H1 (cell line): ENCODE data around the gene WDR19. TPM values are rescaled to one million over a fixed set of nuclear protein-coding genes. Genes with fewer than 3 reads are reported as not detected.

ENCODE experiments used
- CTCF ChIA-PET: fragments of 300-600 bp; sonication (Branson Sonifier 250); formaldehyde crosslinking; loops from one replicate; lab custom pipeline; 2021; ENCODE audit not compliant: partially characterized antibody; lab: Charles Lee
- POLR2A ChIA-PET: fragments of 300-600 bp; sonication (Branson Sonifier 250); formaldehyde crosslinking; loops from one replicate; lab custom pipeline; 2021; ENCODE audit warnings: inconsistent platforms; ENCODE audit not compliant: partially characterized antibody; lab: Charles Lee
- DNase-seq, 2 experiments: peaks; one replicate each; pipeline versions ENCODE4 v3.0.0 to v3.0.0-alpha.2; 2010 to 2022; ENCODE audit warnings: low spot score in 2 of 2, low read depth in 1 of 2, mixed read lengths in 1 of 2
- FAIRE-seq: peaks from 2 replicates; lab custom pipeline; 2011; peaks lifted over from hg19 to GRCh38; lab: Jason Lieb, UNC
- H2AFZ ChIP-seq: 2 replicates; pipeline ENCODE4 v1.8.1; 2012; ENCODE audit warnings: low read length, inconsistent platforms
- H2AK5ac ChIP-seq: 2 replicates; pipeline ENCODE4 v1.6.1; 2013; ENCODE audit warnings: low read depth, low read length
- H2BK120ac ChIP-seq: replicated peaks from 2 replicates; pipeline ENCODE3; 2013; ENCODE audit warnings: low read depth, low read length, inconsistent platforms
- H2BK12ac ChIP-seq: 2 replicates; pipeline ENCODE4 v1.6.1; 2013; ENCODE audit warnings: low read depth, low read length
- H2BK15ac ChIP-seq: 2 replicates; pipeline ENCODE4 v1.6.1; 2013; ENCODE audit warnings: low read length
- H2BK20ac ChIP-seq: 2 replicates; pipeline ENCODE4 v1.6.1; 2013; ENCODE audit warnings: low read length
- H2BK5ac ChIP-seq: 2 replicates; pipeline ENCODE4 v1.6.1; 2013; ENCODE audit warnings: low read depth, low read length
- H3K14ac ChIP-seq: 2 replicates; pipeline ENCODE4 v1.6.1; 2013; ENCODE audit warnings: inconsistent platforms; ENCODE audit not compliant: insufficient read length
- H3K18ac ChIP-seq: 2 replicates; pipeline ENCODE4 v1.6.1; 2013; ENCODE audit warnings: low read length; ENCODE audit errors: extremely low read depth
- H3K23ac ChIP-seq: 2 replicates; pipeline ENCODE4 v1.6.1; 2013; ENCODE audit warnings: inconsistent platforms; ENCODE audit not compliant: insufficient read length
- H3K23me2 ChIP-seq: 2 replicates; pipeline ENCODE4 v1.6.1; 2013; ENCODE audit warnings: low read depth, low read length
- H3K27ac ChIP-seq: 2 replicates; pipeline ENCODE4 v1.6.1; 2011; ENCODE audit warnings: low read depth, low read length, inconsistent platforms
- H3K27me3 ChIP-seq, 4 experiments: replicated peaks in 1 of 4; 1 replicate in 1 of 4; 2 replicates in 3 of 4; pipeline versions ENCODE4 v1.6.1 to v1.8.1; 2011 to 2013; ENCODE audit warnings: low read length in 3 of 4, mild to moderate bottlenecking in 3 of 4, inconsistent platforms in 2 of 4, mixed read lengths in 2 of 4, moderate library complexity in 1 of 4; ENCODE audit not compliant: control insufficient read depth in 3 of 4, insufficient read depth in 3 of 4; ENCODE audit errors: extremely low read depth in 1 of 4
- H3K36me3 ChIP-seq, 4 experiments: 2 replicates each; pipeline versions ENCODE4 v1.6.1 to v1.8.1; 2011 to 2013; ENCODE audit warnings: mild to moderate bottlenecking in 4 of 4, low read length in 3 of 4, moderate library complexity in 2 of 4, control low read depth in 1 of 4, inconsistent platforms in 1 of 4; ENCODE audit not compliant: insufficient read depth in 4 of 4, control insufficient read depth in 2 of 4
- H3K4ac ChIP-seq: replicated peaks from 2 replicates; pipeline ENCODE3; 2013; ENCODE audit warnings: low read length, low read depth, mixed read lengths, inconsistent platforms; ENCODE audit not compliant: insufficient read length
- H3K4me1 ChIP-seq, 4 experiments: replicated peaks in 1 of 4; 1 replicate in 1 of 4; 2 replicates in 3 of 4; pipeline versions ENCODE4 v1.6.1 to v1.8.1; 2011 to 2013; ENCODE audit warnings: low read length in 3 of 4, inconsistent platforms in 2 of 4, mixed read lengths in 1 of 4; ENCODE audit not compliant: insufficient read depth in 4 of 4, control insufficient read depth in 3 of 4
- H3K4me2 ChIP-seq, 2 experiments: 2 replicates each; pipeline versions ENCODE4 v1.6.1 to v1.8.1; 2011 to 2013; ENCODE audit warnings: low read depth in 2 of 2, low read length in 2 of 2, control low read depth in 1 of 2, inconsistent platforms in 1 of 2, mild to moderate bottlenecking in 1 of 2; ENCODE audit not compliant: insufficient read depth in 1 of 2
- H3K4me3 ChIP-seq, 4 experiments: fragments of 200-600, 300-600 bp in 1 of 4; sonication (generic), shearing (Covaris generic), sonication (Bioruptor Twin) in 1 of 4; 2 replicates each; pipeline versions ENCODE4 v1.5.1 to v1.8.1; 2011 to 2016; ENCODE audit warnings: low read length in 4 of 4, low read depth in 3 of 4, control low read depth in 2 of 4, inconsistent platforms in 2 of 4, mild to moderate bottlenecking in 2 of 4, mixed read lengths in 1 of 4, moderate library complexity in 1 of 4; ENCODE audit not compliant: insufficient read depth in 2 of 4; ENCODE audit errors: extremely low read depth in 1 of 4
- H3K56ac ChIP-seq: replicated peaks from 2 replicates; pipeline ENCODE3; 2013; ENCODE audit warnings: low read depth, mild to moderate bottlenecking, mixed read lengths, low read length, inconsistent platforms; ENCODE audit not compliant: insufficient read length
- H3K79me1 ChIP-seq: 2 replicates; pipeline ENCODE4 v1.6.1; 2013; ENCODE audit warnings: low read depth, low read length, control low read depth
- H3K79me2 ChIP-seq, 2 experiments: 2 replicates each; pipeline versions ENCODE4 v1.6.1 to v1.8.1; 2012 to 2013; ENCODE audit warnings: low read length in 2 of 2, mild to moderate bottlenecking in 2 of 2, inconsistent platforms in 1 of 2; ENCODE audit not compliant: insufficient read depth in 2 of 2, control insufficient read depth in 1 of 2
- H3K9ac ChIP-seq, 4 experiments: replicated peaks in 1 of 4; 1 replicate in 1 of 4; 2 replicates in 3 of 4; pipeline versions ENCODE4 v1.6.1 to v1.8.1; 2011 to 2013; ENCODE audit warnings: low read depth in 3 of 4, low read length in 3 of 4, control low read depth in 2 of 4, mild to moderate bottlenecking in 2 of 4, moderate library complexity in 2 of 4, inconsistent platforms in 1 of 4; ENCODE audit errors: extremely low read depth in 1 of 4
- H3K9me3 ChIP-seq, 2 experiments: 2 replicates each; pipeline versions ENCODE4 v1.6.1 to v1.8.1; 2012 to 2013; ENCODE audit warnings: mild to moderate bottlenecking in 2 of 2, moderate library complexity in 2 of 2, control low read depth in 1 of 2, inconsistent platforms in 1 of 2, low read depth in 1 of 2, low read length in 1 of 2, mixed read lengths in 1 of 2; ENCODE audit not compliant: insufficient read depth in 2 of 2
- H4K20me1 ChIP-seq, 2 experiments: replicated peaks in 1 of 2; 2 replicates each; pipeline versions ENCODE3 to v1.8.1; 2011 to 2013; ENCODE audit warnings: inconsistent platforms in 2 of 2, low read length in 2 of 2, mild to moderate bottlenecking in 1 of 2; ENCODE audit not compliant: insufficient read depth in 2 of 2, control insufficient read depth in 1 of 2
- H4K5ac ChIP-seq: 2 replicates; pipeline ENCODE4 v1.6.1; 2013; ENCODE audit warnings: low read length, low read depth, mixed read lengths, inconsistent platforms; ENCODE audit not compliant: insufficient read length
- H4K8ac ChIP-seq: 2 replicates; pipeline ENCODE4 v1.8.0; 2013; ENCODE audit warnings: mild to moderate bottlenecking, moderate library complexity, low read length, inconsistent platforms; ENCODE audit not compliant: insufficient read depth; ENCODE audit errors: extremely low read depth
- H4K91ac ChIP-seq: replicated peaks from 2 replicates; pipeline ENCODE3; 2013; ENCODE audit warnings: low read length, mixed read lengths, inconsistent platforms; ENCODE audit not compliant: insufficient read length
- BCL11A ChIP-seq, 2 experiments: IDR thresholded peaks; one replicate each; pipeline ENCODE4 v1.6.1; 2011; ENCODE audit warnings: low read depth in 2 of 2, low read length in 2 of 2, mild to moderate bottlenecking in 2 of 2
- CBX8 ChIP-seq: fragments of 300-800, 300-1000 bp; sonication (generic); IDR thresholded peaks from 2 replicates; pipeline ENCODE4 v1.7.1; 2016; ENCODE audit warnings: low read depth, low read length, borderline replicate concordance
- EP300 ChIP-seq, 2 experiments: IDR thresholded peaks; 1 replicate in 1 of 2; 2 replicates in 1 of 2; pipeline ENCODE4 v1.6.1; 2011 to 2012; ENCODE audit warnings: low read depth in 2 of 2, low read length in 2 of 2, mild to moderate bottlenecking in 2 of 2, borderline replicate concordance in 1 of 2, inconsistent platforms in 1 of 2, moderate library complexity in 1 of 2
- HDAC6 ChIP-seq: IDR thresholded peaks from one replicate; pipeline ENCODE4 v1.7.1; 2012; ENCODE audit warnings: low read depth, mild to moderate bottlenecking, inconsistent platforms, low read length, moderate library complexity
- RAD21 ChIP-seq, 2 experiments: IDR thresholded peaks in 1 of 2; conservative IDR thresholded peaks in 1 of 2; 2 replicates each; pipeline ENCODE4 v1.6.1; 2011; ENCODE audit warnings: low read depth in 2 of 2, low read length in 2 of 2, improper control_type of control experiment in 1 of 2, inconsistent platforms in 1 of 2, mild to moderate bottlenecking in 1 of 2, moderate library complexity in 1 of 2
- RXRA ChIP-seq: IDR thresholded peaks from 2 replicates; pipeline ENCODE4 v1.6.1; 2011; ENCODE audit warnings: low read depth, mild to moderate bottlenecking, low read length, moderate library complexity; ENCODE audit not compliant: insufficient read depth
- SP1 ChIP-seq: IDR thresholded peaks from 2 replicates; pipeline ENCODE4 v1.6.1; 2011; ENCODE audit warnings: low read depth, low read length
- TCF12 ChIP-seq: IDR thresholded peaks from 2 replicates; pipeline ENCODE4 v1.6.1; 2011; ENCODE audit warnings: low read depth, mild to moderate bottlenecking, low read length
- WGBS, 2 experiments: shearing (Covaris generic) in 1 of 2; methylation state at CpG; one replicate each; pipeline versions ENCODE4 v1.1.6 to v1.1.7; 2013 to 2015; ENCODE audit warnings: low lambda C conversion rate in 2 of 2, mixed read lengths in 2 of 2, inconsistent platforms in 1 of 2, low coverage in 1 of 2, missing lambda C conversion rate in 1 of 2; ENCODE audit not compliant: insufficient replicate concordance in 2 of 2, insufficient coverage in 1 of 2, insufficient read length in 1 of 2; ENCODE audit errors: extremely low coverage in 1 of 2, missing lambda C conversion rate in 1 of 2; 5-methylcytosine and 5-hydroxymethylcytosine counted together
- polyA plus RNA-seq, 7 experiments: library from polyadenylated mRNA; depleted of rRNA in 3 of 7; stranded (reverse) in 5 of 7; unstranded in 2 of 7; fragments of >200 nt in 5 of 7; fragments of 200-250 nt in 2 of 7; gene quantifications; 1 replicate in 5 of 7; 2 replicates in 1 of 7; 4 replicates in 1 of 7; pipeline versions ENCODE4 v1.2.1 to v1.2.3, GENCODE V29; 2011 to 2013; ENCODE audit warnings: missing spikeins in 2 of 7, mixed read lengths in 2 of 7
- total RNA-seq: library from RNA; stranded (reverse); fragmentation: NEBNext Ultra II Directional; extraction: Animal tissue kit (Norgen Biotek cat#: 25700); gene quantifications from 2 replicates; pipeline ENCODE4 v1.2.1, GENCODE V29; 2021

WDR19 gene
- total and polyA plus RNA-seq, 2 of the 8 experiments (the other 6 are each of a cell fraction or from before 2014, with no cell fraction given), result 22.2 to 23.3 TPM

DNA sequence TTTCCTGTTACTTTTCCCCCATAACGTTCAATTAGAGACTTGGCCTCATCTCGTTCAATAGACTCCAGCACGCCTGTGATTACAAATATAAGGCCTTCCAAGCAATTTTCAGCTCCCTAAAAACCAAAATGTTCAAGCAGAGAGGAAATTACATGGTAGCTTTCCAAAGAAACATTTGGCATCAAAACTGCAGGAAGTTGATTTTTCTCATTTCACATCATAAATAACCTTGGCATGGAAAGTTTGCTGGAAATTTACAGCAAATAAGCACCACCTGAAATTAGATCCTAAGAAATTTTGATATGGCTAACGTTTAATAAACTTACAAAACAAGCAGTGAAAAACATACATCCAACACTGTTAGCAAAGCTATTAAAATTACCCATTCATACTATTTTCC lies 130.5 kb downstream of the WDR19 start:
- H3K4ac ChIP-seq, result no peak overlapping the region
- WGBS, 2 experiments, result 71% methylated on average over 4 of the region's 4 CpGs; no CpG with 5 or more reads in 1 of the 2 experiments
- no peak overlapping the region for H3K14ac ChIP-seq
- FAIRE-seq, result no peak
- CTCF ChIA-PET, result no interaction called here
- H2BK120ac ChIP-seq, result no peak overlapping the region
- H3K18ac ChIP-seq, result no peak overlapping the region
- H3K27me3 ChIP-seq, result no peaks in the 10 kb centered on the region
- no peak overlapping the region for H3K4me2 ChIP-seq
- no peaks in the 10 kb centered on the region for H3K4me1 ChIP-seq
- TF ChIP-seq RAD21 (IDR thresholded peaks at IDR 0.05 in 1 of 2, conservative IDR thresholded peaks at IDR 0.05 in 1 of 2; ENCODE audit: low read depth in 2 of 2, low read length in 2 of 2) (no peak), BCL11A (IDR thresholded peaks at IDR 0.05; ENCODE audit: low read depth in 2 of 2, low read length in 2 of 2) (no peak), SP1 (no peak), RXRA (no peak), EP300 (IDR thresholded peaks at IDR 0.05; ENCODE audit: borderline replicate concordance in 1 of 2, low read depth in 2 of 2, low read length in 2 of 2) (no peak), TCF12 (no peak), CBX8 (no peak), HDAC6 (no peak)
- TF ChIP-seq, all 59 proteins: peak for 0
- Histone ChIP-seq H3K23me2 (no peaks in the 10 kb centered on the region), H4K91ac (no peak overlapping the region), H3K79me1 (no peaks in the 10 kb centered on the region), H4K20me1 (peaks cover 0 to 2% of the 10 kb centered on the region in 2 experiments), H2AFZ (no peak overlapping the region), H3K27ac (no peak overlapping the region), H2BK15ac (no peak overlapping the region), H2AK5ac (no peak overlapping the region), H3K9ac (no peak overlapping the region), H3K36me3 (peaks cover 8 to 73% (median 49%) of the 10 kb centered on the region in 4 experiments), H2BK20ac (no peak overlapping the region), H3K79me2 (no peaks in the 10 kb centered on the region), H4K8ac (no peak overlapping the region), H3K4me3 (no peak overlapping the region), H4K5ac (no peak overlapping the region), H3K23ac (no peak overlapping the region), H3K56ac (no peak overlapping the region), H3K9me3 (no peaks in the 10 kb centered on the region), H2BK5ac (no peak overlapping the region), H2BK12ac (no peak overlapping the region)
- POLR2A ChIA-PET, result no interaction called here
- DNase-seq, result no peak
